ENCODE data around the gene TOPBP1. TPM values are rescaled to one million over a fixed set of nuclear protein-coding genes. Genes with fewer than 3 reads are reported as not detected.
A peak's percentile ranks its signal among the peaks of the same experiment; 100 is the strongest.

The TOPBP1 gene
- total and polyA plus RNA-seq, 9 of the 15 experiments (the other 6 are each of a cell fraction or from before 2014, with no cell fraction given), result 16.6 to 77.6 (median 58.2) TPM

DNA sequence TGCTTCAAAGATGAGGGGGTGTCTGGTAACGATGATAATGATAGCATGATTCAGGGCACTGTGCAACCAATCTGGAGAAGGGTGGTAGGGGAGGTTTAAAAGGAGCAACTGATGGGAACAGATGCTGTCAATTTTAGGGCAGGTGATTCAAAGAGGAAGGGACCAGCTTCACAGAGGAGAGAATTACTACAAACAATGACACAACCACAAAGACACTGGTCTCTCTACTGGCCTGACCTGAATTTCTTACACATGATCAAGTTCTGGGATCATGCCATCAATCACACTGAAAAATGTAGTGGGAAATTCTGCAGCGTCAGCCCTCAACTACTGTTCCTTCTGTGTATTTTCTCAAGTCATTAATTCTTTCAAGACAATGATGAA lies 90.8 kb downstream of the TOPBP1 start:
- peaks cover 9% of the 10 kb centered on the region for H4K20me1 ChIP-seq (replicated peaks; ENCODE audit: control insufficient read depth, insufficient read depth, low read length)
- H3K27me3 ChIP-seq (ENCODE audit: control insufficient read depth in 2 of 2, insufficient read depth in 2 of 2, low read length in 2 of 2), result no peaks in the 10 kb centered on the region
- H3K27ac ChIP-seq (ENCODE audit: extremely low read depth, low read depth, low read length), result no peak overlapping the region
- peak; percentile 31 for TF ChIP-seq MEIS2 (IDR thresholded peaks at IDR 0.05; ENCODE audit: partially characterized antibody)
- TF ChIP-seq BCOR (IDR thresholded peaks at IDR 0.05), result no peak
- TF ChIP-seq NFE2 (IDR thresholded peaks at IDR 0.05; ENCODE audit: low read depth), result peak; percentile 25; the same call in 1 of the 2 replicates
- TF ChIP-seq, protein P1, sequence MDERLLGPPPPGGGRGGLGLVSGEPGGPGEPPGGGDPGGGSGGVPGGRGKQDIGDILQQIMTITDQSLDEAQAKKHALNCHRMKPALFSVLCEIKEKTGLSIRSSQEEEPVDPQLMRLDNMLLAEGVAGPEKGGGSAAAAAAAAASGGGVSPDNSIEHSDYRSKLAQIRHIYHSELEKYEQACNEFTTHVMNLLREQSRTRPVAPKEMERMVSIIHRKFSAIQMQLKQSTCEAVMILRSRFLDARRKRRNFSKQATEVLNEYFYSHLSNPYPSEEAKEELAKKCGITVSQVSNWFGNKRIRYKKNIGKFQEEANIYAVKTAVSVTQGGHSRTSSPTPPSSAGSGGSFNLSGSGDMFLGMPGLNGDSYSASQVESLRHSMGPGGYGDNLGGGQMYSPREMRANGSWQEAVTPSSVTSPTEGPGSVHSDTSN (CRISPR knock-in tag; IDR thresholded peaks at IDR 0.05; ENCODE audit: low read depth), result no peak
- TF ChIP-seq, protein P1 (tag; conservative IDR thresholded peaks at IDR 0.05; ENCODE audit: low read depth), result peak; percentile 39; the same call in 1 of the 2 replicates
- TF ChIP-seq PHTF2 (CRISPR knock-in tag; IDR thresholded peaks at IDR 0.05), result no peak
- TF ChIP-seq ZNF384 (IDR thresholded peaks at IDR 0.05; ENCODE audit: low read depth, low read length), result no peak
- ChIA-PET CTCF (ENCODE audit: low intra/inter-chr PET ratio) (no interaction called here), POLR2A (interaction anchor here (0.6 to 0.9 kb wide), 2 partner anchors 18 to 817 kb away, joined by 3 to 6 read pairs; no protein-coding TSS in a partner anchor)
- FAIRE-seq (no peak), ATAC-seq (no peak), DNase-seq (ENCODE audit: extremely low read depth in 1 of 4, low spot score in 3 of 4) (no peak)
- no peaks in the 10 kb centered on the region for H3K9me3 ChIP-seq (replicated peaks; ENCODE audit: control insufficient read depth, insufficient read depth, low read depth, low read length)
- H3K4me1 ChIP-seq (replicated peaks in 1 of 2; ENCODE audit: control insufficient read depth in 2 of 2, insufficient read depth in 2 of 2, low read length in 2 of 2), result peaks cover 7 to 16% of the 10 kb centered on the region in 2 experiments; a peak in 4 of 5 replicates
- no peak overlapping the region for H3K4me2 ChIP-seq (ENCODE audit: insufficient read depth, low read length)
- in situ Hi-C loops (cut with MboI), result no loop called here
- BruUV-seq (replicated peaks), result no TSS peak
- H3K36me3 ChIP-seq (ENCODE audit: control insufficient read depth, insufficient read depth, low read length), result peaks cover 15% of the 10 kb centered on the region
- H3K79me2 ChIP-seq (ENCODE audit: control insufficient read depth, insufficient read depth, low read length), result peaks cover 23% of the 10 kb centered on the region
- intact Hi-C loops (cut with micrococcal nuclease), result loop anchor here (10.0 kb wide), 1 partner anchor 846 kb away; the partner anchor contains the start of gene NPHP3
- 65% methylated on average over 2 of the region's 2 CpGs for WGBS (ENCODE audit: insufficient coverage, low coverage, missing lambda C conversion rate)
- no peak overlapping the region for H3K9ac ChIP-seq (ENCODE audit: insufficient read depth in 1 of 2, low read depth in 2 of 2, low read length in 2 of 2)
- no peak overlapping the region for H3K4me3 ChIP-seq
- no peaks in the 10 kb centered on the region for H3K9me1 ChIP-seq (ENCODE audit: control insufficient read depth, insufficient read depth, low read length)
- H2AFZ ChIP-seq (ENCODE audit: low read depth, low read length), result no peak overlapping the region
